ENCODE results near the gene MYOZ3. TPM values are rescaled to one million over a fixed set of nuclear protein-coding genes. Genes with fewer than 3 reads are reported as not detected.

The MYOZ3 gene
- total and polyA plus RNA-seq, 10 donors, result 0.04 to 1.2 (median 0.32) TPM; not detected in 1

- Histone ChIP-seq H3K4me1 (peaks cover 18 to 90% (median 48%) of the 10 kb centered on the region in 6 donors), H3K4me3 (no peak overlapping the region), H3K9me3 (no peaks in the 10 kb centered on the region), H3K27me3 (replicated peaks in 1 of 7) (no peaks in the 10 kb centered on the region), H3K36me3 (peaks cover 0 to 5% (median 0%) of the 10 kb centered on the region in 6 donors), H3K27ac (peak overlapping the region in 7 of 8 donors; percentile 48 to 89 (median 86))
- no peak for DNase-seq
- TF ChIP-seq CTCF (IDR thresholded peaks at IDR 0.05 in 8 of 11, conservative IDR thresholded peaks at IDR 0.05 in 3 of 11) (no peak), POLR2AphosphoS5 (IDR thresholded peaks at IDR 0.05) (no peak), POLR2A (IDR thresholded peaks at IDR 0.05) (no peak)
- WGBS, 5 donors, result 59 to 77% (median 66%) methylated on average over 6 of the region's 6 CpGs
- intact Hi-C loops (cut with DNase I; ENCODE audit: low total_unique reads), result no loop called here
These were observed 22.3 kb upstream of the MYOZ3 start for GRCh38 chr5:150638488-150639376.

DNA sequence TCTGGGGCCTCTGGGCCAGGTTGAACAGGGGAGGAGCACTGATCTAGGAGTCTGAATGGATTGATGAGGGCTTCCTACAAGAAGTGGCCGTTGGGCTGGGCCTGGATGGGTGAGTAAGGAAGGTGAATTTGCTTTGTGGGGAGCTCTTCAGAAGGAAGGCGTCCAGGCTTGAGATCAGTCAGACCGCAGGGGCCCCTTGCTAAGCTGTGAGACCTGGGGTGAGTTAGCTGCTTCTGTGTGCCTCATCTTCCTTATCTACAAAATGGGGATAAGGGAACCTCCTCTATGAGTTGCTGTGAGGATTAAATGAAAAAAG is 21.7 kb upstream of the MYOZ3 start:
- no peak for TF ChIP-seq POLR2AphosphoS5 (IDR thresholded peaks at IDR 0.05)
- TF ChIP-seq CTCF (IDR thresholded peaks at IDR 0.05 in 8 of 11, conservative IDR thresholded peaks at IDR 0.05 in 3 of 11), result no peak
- no peak for TF ChIP-seq POLR2A (IDR thresholded peaks at IDR 0.05)
- intact Hi-C loops (cut with DNase I; ENCODE audit: low total_unique reads), result no loop called here
- Histone ChIP-seq H3K4me1 (peaks cover 21 to 96% (median 53%) of the 10 kb centered on the region in 6 donors), H3K36me3 (peaks cover 0 to 5% (median 0%) of the 10 kb centered on the region in 6 donors), H3K27ac (peak overlapping the region in 7 of 8 donors; percentile 27 to 89 (median 86)), H3K27me3 (replicated peaks in 1 of 7) (no peaks in the 10 kb centered on the region), H3K9me3 (no peaks in the 10 kb centered on the region), H3K4me3 (no peak overlapping the region)
- whole genome bisulfite sequencing, 5 donors, result 71 to 83% (median 78%) methylated on average over 3 of the region's 3 CpGs
- no peak for DNase-seq

DNA sequence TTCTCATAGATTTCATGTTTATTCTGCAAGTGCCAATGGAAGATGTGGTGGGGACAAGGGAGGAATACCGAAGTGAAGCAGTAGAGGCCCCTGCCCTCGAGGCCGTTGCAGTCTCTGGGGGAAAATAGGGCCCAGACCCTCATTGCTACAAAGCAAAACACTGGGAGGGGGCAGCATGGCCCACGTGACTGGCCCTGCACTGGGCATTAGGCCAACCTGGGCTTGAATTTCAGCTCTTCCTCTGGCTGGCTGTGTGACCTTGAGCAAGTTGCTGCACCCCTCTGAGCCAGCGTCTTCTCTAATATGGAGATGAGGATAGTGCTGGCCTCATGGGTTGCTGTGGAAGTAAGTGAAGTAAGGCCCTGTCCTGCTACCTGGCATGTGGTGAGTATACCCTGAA is 21.3 kb upstream of the MYOZ3 start:
- Histone ChIP-seq H3K27ac (peak overlapping the region; percentile 27 to 89 (median 86)), H3K36me3 (peaks cover 0 to 5% (median 0%) of the 10 kb centered on the region in 6 donors), H3K9me3 (no peaks in the 10 kb centered on the region), H3K4me1 (peaks cover 24 to 100% (median 55%) of the 10 kb centered on the region in 6 donors), H3K4me3 (peak overlapping the region in 6 of 8 donors; percentile 11 to 60 (median 34)), H3K27me3 (replicated peaks in 1 of 7) (no peaks in the 10 kb centered on the region)
- WGBS, 5 donors, result 61 to 69% (median 66%) methylated on average over 5 of the region's 5 CpGs
- intact Hi-C loops (cut with DNase I; ENCODE audit: low total_unique reads), result no loop called here
- no peak for DNase-seq
- no peak for TF ChIP-seq POLR2A (IDR thresholded peaks at IDR 0.05)
- no peak for TF ChIP-seq POLR2AphosphoS5 (IDR thresholded peaks at IDR 0.05)
- TF ChIP-seq CTCF (IDR thresholded peaks at IDR 0.05 in 8 of 11, conservative IDR thresholded peaks at IDR 0.05 in 3 of 11), result no peak

DNA sequence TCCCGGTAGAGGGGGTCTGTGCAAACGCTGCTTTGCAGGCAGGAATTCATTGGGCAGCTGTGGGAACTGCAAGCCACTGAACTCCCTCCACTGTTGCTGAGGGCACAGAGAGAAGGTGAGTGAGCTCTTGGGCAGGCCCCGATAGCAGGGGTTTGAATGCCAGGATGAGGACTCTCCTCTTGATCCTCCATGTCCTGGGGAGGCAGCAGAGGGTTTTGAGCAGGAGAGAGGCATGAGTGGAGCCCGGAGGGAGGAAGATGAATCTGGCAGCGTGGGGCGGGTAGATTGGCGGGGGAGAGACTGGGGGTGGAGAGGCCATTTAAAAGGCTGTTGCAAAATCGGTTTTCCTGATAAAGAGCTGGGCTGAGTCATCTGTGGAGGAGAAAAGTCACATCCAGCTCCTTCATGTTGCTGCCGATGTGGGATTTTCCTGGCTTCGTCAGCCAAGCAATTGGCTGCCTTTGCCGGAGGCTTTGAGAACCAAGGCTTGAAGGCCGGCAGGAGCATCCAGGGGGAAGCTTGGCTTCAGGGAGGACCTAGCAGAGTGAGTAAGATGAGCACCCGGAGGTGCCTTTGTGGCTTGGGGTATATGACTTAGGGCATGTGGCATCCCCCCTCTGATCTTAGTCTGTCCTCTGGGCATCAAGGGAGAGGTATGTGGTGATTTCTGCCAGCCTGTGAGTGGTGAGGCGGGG is 20.6 kb upstream of the MYOZ3 start, which contains the start of gene SYNPO:
Gene SYNPO, plus strand, starts transcription at position 350 of the 695 bp plus-strand sequence. CDS start 7,616 bp downstream, outside the sequence.
- H3K9me3 ChIP-seq, result no peaks in the 10 kb centered on the region
- no peaks in the 10 kb centered on the region for H3K36me3 ChIP-seq
- 40 to 60% (median 48%) methylated on average over 12 to 14 of the region's 14 CpGs for WGBS, 5 donors
- no peaks in the 10 kb centered on the region for H3K27me3 ChIP-seq (replicated peaks in 1 of 7)
- H3K27ac ChIP-seq, result peak within 1 kb of the TSS; percentile 80 to 89 (median 86)
- intact Hi-C loops (cut with DNase I; ENCODE audit: low total_unique reads), result no loop called here
- peaks cover 31 to 100% (median 62%) of the 10 kb centered on the region in 6 donors for H3K4me1 ChIP-seq
- peak within 1 kb of the TSS in 7 of 8 donors; percentile 11 to 60 (median 34) for H3K4me3 ChIP-seq
- peak in 1 of 3 donors; percentile 2 for TF ChIP-seq POLR2AphosphoS5 (IDR thresholded peaks at IDR 0.05)
- TF ChIP-seq CTCF (IDR thresholded peaks at IDR 0.05 in 8 of 11, conservative IDR thresholded peaks at IDR 0.05 in 3 of 11), result no peak
- DNase-seq, result no peak

Measured in spleen (tissue), 11 donors.